PC-3 (cell line): ENCODE measurements around the gene MORN5. TPM values are rescaled to one million over a fixed set of nuclear protein-coding genes. Genes with fewer than 3 reads are reported as not detected.

Experiments
- ATAC-seq: fragments of 200-7000 bp; cut with Tn5 transposase; 2 replicates; pipeline ENCODE4 v1.9.1; 2020; ENCODE audit warnings: mild to moderate bottlenecking, moderate library complexity
- BruUV-seq: library from RNA; stranded (reverse); fragments of 400-500 nt; replicated peaks from 2 replicates; lab custom pipeline; 2021; lab: Mats Ljungman, UMichigan
- CTCF ChIA-PET: fragments of 300-600 bp; sonication (Branson Sonifier 250); formaldehyde crosslinking; loops from one replicate; lab custom pipeline; 2022; ENCODE audit warnings: antibody characterized with exemption; lab: Charles Lee
- POLR2A ChIA-PET: fragments of 300-600 bp; sonication (Branson Sonifier 250); formaldehyde crosslinking; loops from one replicate; lab custom pipeline; 2022; ENCODE audit warnings: antibody characterized with exemption; ENCODE audit not compliant: unreplicated experiment; lab: Charles Lee
- DNase-seq: peaks from one replicate; pipeline ENCODE4 v3.0.0-alpha.2; 2015
- H2AFZ ChIP-seq: fragments of 300-600 bp; sonication (generic); 2 replicates; pipeline ENCODE4 v1.6.0; 2016; ENCODE audit warnings: antibody characterized with exemption, low read length
- H3F3A ChIP-seq: fragments of 300-600 bp; sonication (generic); one replicate; pipeline ENCODE4 v1.6.0; 2017; ENCODE audit warnings: antibody characterized with exemption, low read length, control low read depth, mild to moderate bottlenecking; ENCODE audit not compliant: unreplicated experiment
- H3K27ac ChIP-seq: fragments of 300-600 bp; sonication (generic); 2 replicates; pipeline ENCODE4 v1.5.1; 2016; ENCODE audit warnings: mild to moderate bottlenecking, low read length
- H3K27me3 ChIP-seq: fragments of 300-600 bp; sonication (generic); 2 replicates; pipeline ENCODE4 v1.6.1; 2016; ENCODE audit warnings: low read length, mixed read lengths
- H3K36me3 ChIP-seq: fragments of 300-600 bp; sonication (generic); 2 replicates; pipeline ENCODE4 v1.6.1; 2016; ENCODE audit warnings: low read depth, mixed run types, low read length, mixed read lengths
- H3K4me1 ChIP-seq: fragments of 300-600 bp; sonication (generic); 2 replicates; pipeline ENCODE4 v1.5.1; 2016; ENCODE audit warnings: low read length; ENCODE audit not compliant: insufficient read depth
- H3K4me2 ChIP-seq: fragments of 300-600 bp; sonication (generic); 2 replicates; pipeline ENCODE4 v1.6.0; 2016; ENCODE audit warnings: low read length
- H3K4me3 ChIP-seq: fragments of 300-600 bp; sonication (generic); 2 replicates; pipeline ENCODE4 v1.5.1; 2016; ENCODE audit warnings: mild to moderate bottlenecking, low read length, mixed read lengths
- H3K79me2 ChIP-seq: fragments of 300-600 bp; sonication (generic); 2 replicates; pipeline ENCODE4 v1.6.1; 2017; ENCODE audit warnings: low read length, mixed read lengths
- H3K9ac ChIP-seq: fragments of 300-600 bp; sonication (generic); 2 replicates; pipeline ENCODE4 v1.6.0; 2016; ENCODE audit warnings: mild to moderate bottlenecking, low read length
- H3K9me2 ChIP-seq: fragments of 300-600 bp; sonication (generic); replicated peaks from 2 replicates; pipeline ENCODE4 v1.6.1; 2016; ENCODE audit warnings: mixed run types, low read length, mixed read lengths
- H3K9me3 ChIP-seq: fragments of 300-600 bp; sonication (generic); 2 replicates; pipeline ENCODE4 v1.6.1; 2016; ENCODE audit warnings: low read length, mixed read lengths
- H4K20me1 ChIP-seq: fragments of 300-600 bp; sonication (generic); 2 replicates; pipeline ENCODE4 v1.6.1; 2016; ENCODE audit warnings: low read length, mixed read lengths
- CTCF ChIP-seq: fragments of 300-600 bp; sonication (generic); conservative IDR thresholded peaks from 2 replicates; pipeline ENCODE4 v1.5.1; 2017; ENCODE audit warnings: antibody characterized with exemption, low read depth, mild to moderate bottlenecking, low read length
- EZH2 ChIP-seq: fragments of 300-600 bp; sonication (generic); IDR thresholded peaks from one replicate; pipeline ENCODE4 v1.6.1; 2017; ENCODE audit warnings: antibody characterized with exemption, mild to moderate bottlenecking, low read length; ENCODE audit not compliant: unreplicated experiment
- EZH2phosphoT487 ChIP-seq: fragments of 300-600 bp; sonication (generic); IDR thresholded peaks from 2 replicates; pipeline ENCODE4 v1.6.1; 2018; ENCODE audit warnings: mild to moderate bottlenecking, antibody characterized with exemption, low read length, borderline replicate concordance
- intact Hi-C: fragments of 100-400 bp; cut with micrococcal nuclease; formaldehyde crosslinking; loops from 2 replicates; pipeline ENCODE4 v1.9.0; 2023
- total RNA-seq: library from RNA; depleted of rRNA; stranded (reverse); fragments of >200 nt; gene quantifications from 2 replicates; pipeline ENCODE4 v1.2.3, GENCODE V29; 2014

MORN5 gene
- total RNA-seq, 1 experiment from 2014 or later, result not detected

- H2AFZ ChIP-seq, result no peak overlapping the region
- H3K9me3 ChIP-seq, result no peaks in the 10 kb centered on the region
- H3K9me2 ChIP-seq, result no peaks in the 10 kb centered on the region
- intact Hi-C loops, result no loop called here
- DNase-seq, result no peak
- no peak overlapping the region for H3K27ac ChIP-seq
- no peak for TF ChIP-seq CTCF
- TF ChIP-seq EZH2phosphoT487, result no peak
- TF ChIP-seq EZH2, result no peak
- H3K4me1 ChIP-seq, result peaks cover 18% of the 10 kb centered on the region
- H3K36me3 ChIP-seq, result no peaks in the 10 kb centered on the region
- peaks cover 23% of the 10 kb centered on the region for H3K79me2 ChIP-seq
- ATAC-seq, result no peak
- ChIA-PET POLR2A (no interaction called here), CTCF (interaction anchor here (0.6 kb wide), 1 partner anchor 44 kb away, joined by 3 read pairs; no protein-coding TSS in a partner anchor)
- no peaks in the 10 kb centered on the region for H4K20me1 ChIP-seq
- no peaks in the 10 kb centered on the region for H3K27me3 ChIP-seq
- H3K9ac ChIP-seq, result no peak overlapping the region
- peak overlapping the region; percentile 67; the same call in 1 of the 2 replicates for H3K4me3 ChIP-seq
- H3K4me2 ChIP-seq, result peak overlapping the region; percentile 91
- no peaks in the 10 kb centered on the region for H3F3A ChIP-seq
- BruUV-seq, result no TSS peak
These were observed 52.8 kb downstream of the MORN5 start for GRCh38 chr9:122212473-122213004.

GRCh38 chr9:122213102-122213588 is 53.4 kb downstream of the MORN5 start:
- POLR2A ChIA-PET, result no interaction called here
- Histone ChIP-seq H3F3A (no peaks in the 10 kb centered on the region), H3K9ac (peak overlapping the region; percentile 60), H3K27ac (no peak overlapping the region), H3K36me3 (no peaks in the 10 kb centered on the region), H3K4me3 (peak overlapping the region; percentile 67), H3K79me2 (peaks cover 23% of the 10 kb centered on the region), H3K9me3 (no peaks in the 10 kb centered on the region), H3K4me2 (peak overlapping the region; percentile 91), H3K4me1 (peaks cover 24% of the 10 kb centered on the region), H3K9me2 (no peaks in the 10 kb centered on the region), H3K27me3 (no peaks in the 10 kb centered on the region), H4K20me1 (no peaks in the 10 kb centered on the region), H2AFZ (peak overlapping the region; percentile 77)
- DNase-seq (no peak), ATAC-seq (no peak)
- intact Hi-C loops, result no loop called here
- CTCF ChIA-PET, result no interaction called here
- BruUV-seq, result TSS peak; percentile 45
- TF ChIP-seq CTCF, result no peak
